NCI-H1417 treated with DMSO at 0.1 percent for 48 hours (cell line): ENCODE measurements around the gene ASGR1.
"Not testable (repeated sequence)": the region's sequence is repeated elsewhere in the genome, so short reads cannot be mapped to it uniquely, and the experiment has no call there.

Experiments
- DNase-seq: peaks from one replicate; lab custom pipeline; 2025; lab: John Stamatoyannopoulos, UW

Gene ASGR1

GRCh38 chr17:7191069-7191468 lies 11.9 kb upstream of the ASGR1 start:
- no peak for DNase-seq

GRCh38 chr17:7190276-7190917 lies 11.2 kb upstream of the ASGR1 start:
- no peak for DNase-seq

- no peak for DNase-seq
Measured at GRCh38 chr17:7186241-7186640, 7.1 kb upstream of the ASGR1 start.

GRCh38 chr17:7184647-7185046 lies 5.5 kb upstream of the ASGR1 start:
- no peak for DNase-seq

- no peak for DNase-seq
Measured at GRCh38 chr17:7184091-7184488, 4.9 kb upstream of the ASGR1 start.

- DNase-seq: no peak
Measured at GRCh38 chr17:7183433-7184090, 4.4 kb upstream of the ASGR1 start.

- DNase-seq: not testable (repeated sequence)
Measured at GRCh38 chr17:7182101-7182500, 2.9 kb upstream of the ASGR1 start.

- no peak for DNase-seq
Measured at GRCh38 chr17:7178973-7179316, 225 bp downstream of the ASGR1 start.

GRCh38 chr17:7177954-7178477 lies 1.2 kb downstream of the ASGR1 start:
- no peak for DNase-seq

GRCh38 chr17:7177191-7177953 lies 1.8 kb downstream of the ASGR1 start:
- peak; percentile 7 for DNase-seq

- DNase-seq: no peak
Measured at GRCh38 chr17:7176841-7177190, 2.4 kb downstream of the ASGR1 start.

- no peak for DNase-seq
Measured at GRCh38 chr17:7176107-7176840, 2.9 kb downstream of the ASGR1 start.

GRCh38 chr17:7175330-7175733 lies 3.8 kb downstream of the ASGR1 start:
- no peak for DNase-seq

GRCh38 chr17:7174603-7175326 lies 4.4 kb downstream of the ASGR1 start:
- no peak for DNase-seq

GRCh38 chr17:7173687-7174602 lies 5.2 kb downstream of the ASGR1 start:
- DNase-seq: no peak

- not testable (repeated sequence) for DNase-seq
Measured at GRCh38 chr17:7172522-7173191, 6.5 kb downstream of the ASGR1 start.

- not testable (repeated sequence) for DNase-seq
Measured at GRCh38 chr17:7169565-7169908, 9.6 kb downstream of the ASGR1 start.

GRCh38 chr17:7168841-7169564 lies 10.2 kb downstream of the ASGR1 start:
- DNase-seq: not testable (repeated sequence)

GRCh38 chr17:7167832-7168231 lies 11.3 kb downstream of the ASGR1 start:
- DNase-seq: no peak
